ENCODE data around the gene CPLX4. TPM values are rescaled to one million over a fixed set of nuclear protein-coding genes. Genes with fewer than 3 reads are reported as not detected.

CPLX4 gene
- total and polyA plus RNA-seq, 2 of the 8 experiments (the other 6 are each of a cell fraction or from before 2014, with no cell fraction given), result not detected

DNA sequence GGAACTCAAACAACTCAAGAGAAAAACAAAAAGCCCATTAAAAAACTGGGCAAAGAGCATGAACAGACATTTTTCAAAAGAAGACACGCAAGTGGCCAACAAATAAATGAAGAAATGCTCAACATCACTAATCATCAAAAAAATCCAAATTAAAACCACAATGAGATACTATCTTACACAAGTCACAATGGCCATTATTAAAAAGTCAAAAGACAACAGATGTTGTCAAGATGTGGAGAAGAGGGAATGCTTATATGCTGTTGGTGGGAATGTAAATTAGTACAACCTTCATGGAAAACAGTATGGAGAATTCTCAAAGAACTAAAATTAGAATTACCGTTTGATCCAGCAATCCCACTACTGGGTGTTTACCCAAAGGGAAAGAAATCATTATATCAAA is 25.5 kb upstream of the CPLX4 start:
- peaks cover 3% of the 10 kb centered on the region in 2 experiments for H4K20me1 ChIP-seq (replicated peaks in 1 of 2; ENCODE audit: control insufficient read depth in 1 of 2, insufficient read depth in 2 of 2, low read length in 2 of 2)

More for the DNA sequence above, 25.5 kb upstream of the CPLX4 start:
- FAIRE-seq (no peak), DNase-seq (ENCODE audit: low read depth in 1 of 2, low spot score in 2 of 2) (no peak)
- H3K23me2 ChIP-seq (ENCODE audit: low read depth, low read length), result no peaks in the 10 kb centered on the region
- H2AK5ac ChIP-seq (ENCODE audit: low read depth, low read length), result no peak overlapping the region
- H3K14ac ChIP-seq (ENCODE audit: insufficient read length), result no peak overlapping the region
- no peaks in the 10 kb centered on the region for H3K27me3 ChIP-seq (replicated peaks in 1 of 4; ENCODE audit: control insufficient read depth in 3 of 4, extremely low read depth in 1 of 4, insufficient read depth in 3 of 4, low read length in 3 of 4)
- H2AFZ ChIP-seq (ENCODE audit: low read length), result no peak overlapping the region
- no peak overlapping the region for H2BK12ac ChIP-seq (ENCODE audit: low read depth, low read length)
- H3K4ac ChIP-seq (replicated peaks; ENCODE audit: insufficient read length, low read depth, low read length), result no peak overlapping the region
- no peak overlapping the region for H3K23ac ChIP-seq (ENCODE audit: insufficient read length)
- ChIA-PET POLR2A (ENCODE audit: partially characterized antibody) (interaction anchor here (1.2 to 1.6 kb wide), 2 partner anchors 10 to 12 kb away, joined by 3 to 4 read pairs; no protein-coding TSS in a partner anchor), CTCF (ENCODE audit: partially characterized antibody) (no interaction called here)
- H4K8ac ChIP-seq (ENCODE audit: extremely low read depth, insufficient read depth, low read length), result no peak overlapping the region
- no peak overlapping the region for H2BK15ac ChIP-seq (ENCODE audit: low read length)
- H2BK120ac ChIP-seq (replicated peaks; ENCODE audit: low read depth, low read length), result no peak overlapping the region
- no peak overlapping the region for H3K27ac ChIP-seq (ENCODE audit: low read depth, low read length)
- H3K9me3 ChIP-seq (ENCODE audit: insufficient read depth in 2 of 2, low read depth in 1 of 2, low read length in 1 of 2), result no peaks in the 10 kb centered on the region
- H3K4me1 ChIP-seq (replicated peaks in 1 of 4; ENCODE audit: control insufficient read depth in 3 of 4, insufficient read depth in 4 of 4, low read length in 3 of 4), result no peaks in the 10 kb centered on the region
- H3K4me2 ChIP-seq (ENCODE audit: insufficient read depth in 1 of 2, low read depth in 2 of 2, low read length in 2 of 2), result no peak overlapping the region
- H3K9ac ChIP-seq (replicated peaks in 1 of 4; ENCODE audit: extremely low read depth in 1 of 4, low read depth in 3 of 4, low read length in 3 of 4), result no peak overlapping the region
- H3K18ac ChIP-seq (ENCODE audit: extremely low read depth, low read length), result no peak overlapping the region
- peaks cover 5 to 62% (median 39%) of the 10 kb centered on the region in 4 experiments; a peak in 7 of 8 replicates for H3K36me3 ChIP-seq (ENCODE audit: control insufficient read depth in 2 of 4, insufficient read depth in 4 of 4, low read length in 3 of 4)
- H3K56ac ChIP-seq (replicated peaks; ENCODE audit: insufficient read length, low read depth, low read length), result no peak overlapping the region
- TF ChIP-seq NRF1 (IDR thresholded peaks at IDR 0.05; ENCODE audit: low read depth, low read length) (no peak), TAF1 (IDR thresholded peaks at IDR 0.05; ENCODE audit: low read depth, low read length) (no peak), CEBPB (IDR thresholded peaks at IDR 0.05; ENCODE audit: low read depth, low read length) (no peak), POU5F1 (IDR thresholded peaks at IDR 0.05; ENCODE audit: low read depth, low read length) (no peak), GABPA (IDR thresholded peaks at IDR 0.05; ENCODE audit: borderline replicate concordance, insufficient read depth, low read length) (no peak)
- H3K79me2 ChIP-seq (ENCODE audit: control insufficient read depth in 1 of 2, insufficient read depth in 2 of 2, low read length in 2 of 2), result peaks cover 0 to 36% of the 10 kb centered on the region in 2 experiments; a peak in 2 of 4 replicates
- H2BK5ac ChIP-seq (ENCODE audit: low read depth, low read length), result no peak overlapping the region
- H3K79me1 ChIP-seq (ENCODE audit: low read depth, low read length), result no peaks in the 10 kb centered on the region
- no peak overlapping the region for H3K4me3 ChIP-seq (ENCODE audit: extremely low read depth in 1 of 4, insufficient read depth in 2 of 4, low read depth in 3 of 4, low read length in 4 of 4)
- no peak overlapping the region for H4K5ac ChIP-seq (ENCODE audit: insufficient read length, low read depth, low read length)
- no peak overlapping the region for H2BK20ac ChIP-seq (ENCODE audit: low read length)
- no peak overlapping the region for H4K91ac ChIP-seq (replicated peaks; ENCODE audit: insufficient read length, low read length)
- WGBS, 2 experiments (ENCODE audit: extremely low coverage in 1 of 2, insufficient coverage in 1 of 2, insufficient read length in 1 of 2, insufficient replicate concordance in 2 of 2, low coverage in 1 of 2, low lambda C conversion rate in 2 of 2, missing lambda C conversion rate in 1 of 2), result 96% methylated on average over 2 of the region's 2 CpGs; no CpG with 5 or more reads in 1 of the 2 experiments

All from H1 (cell line).